Ectodermal cell (in vitro differentiated cells): ENCODE results near the gene IPPK.

Experiments used
- H3K27ac ChIP-seq: 2 replicates; pipeline ENCODE4 v1.7.0; 2013; ENCODE audit warnings: mild to moderate bottlenecking, low read depth, low read length; ENCODE audit not compliant: insufficient read depth, poor library complexity, severe bottlenecking
- H3K27me3 ChIP-seq: 2 replicates; pipeline ENCODE4 v1.7.0; 2013; ENCODE audit warnings: mild to moderate bottlenecking, low read length; ENCODE audit not compliant: insufficient read depth, control insufficient read depth, poor library complexity, severe bottlenecking
- H3K36me3 ChIP-seq: one replicate; pipeline ENCODE4 v1.7.0; 2013; ENCODE audit warnings: low read length; ENCODE audit not compliant: control insufficient read depth, insufficient read depth
- H3K4me1 ChIP-seq: one replicate; pipeline ENCODE4 v1.7.0; 2013; ENCODE audit warnings: low read length; ENCODE audit not compliant: control insufficient read depth, insufficient read depth
- H3K4me3 ChIP-seq: 2 replicates; pipeline ENCODE4 v1.7.0; 2013; ENCODE audit warnings: low read depth, low read length, control low read depth; ENCODE audit not compliant: insufficient read depth
- H3K9me3 ChIP-seq: 2 replicates; pipeline ENCODE4 v1.7.0; 2013; ENCODE audit warnings: mild to moderate bottlenecking, low read length, moderate library complexity; ENCODE audit not compliant: control insufficient read depth
- WGBS, 2 experiments: methylation state at CpG; one replicate each; pipeline ENCODE4 v1.1.7; 2013; ENCODE audit warnings: missing lambda C conversion rate in 2 of 2; 5-methylcytosine and 5-hydroxymethylcytosine counted together

IPPK gene

GRCh38 chr9:92564982-92565381 is 104.9 kb downstream of the IPPK start:
- Histone ChIP-seq H3K4me1 (no peaks in the 10 kb centered on the region), H3K27me3 (no peaks in the 10 kb centered on the region), H3K4me3 (no peak overlapping the region), H3K9me3 (no peaks in the 10 kb centered on the region), H3K36me3 (no peaks in the 10 kb centered on the region), H3K27ac (no peak overlapping the region)
- 97 to 98% methylated on average over 2 of the region's 2 CpGs for WGBS, 2 experiments

GRCh38 chr9:92564504-92564903 is 105.4 kb downstream of the IPPK start:
- no peaks in the 10 kb centered on the region for H3K4me1 ChIP-seq
- no peaks in the 10 kb centered on the region for H3K36me3 ChIP-seq
- H3K9me3 ChIP-seq: no peaks in the 10 kb centered on the region
- H3K27me3 ChIP-seq: no peaks in the 10 kb centered on the region
- no peak overlapping the region for H3K27ac ChIP-seq
- no peak overlapping the region for H3K4me3 ChIP-seq
